Endodermal cell (in vitro differentiated cells): ENCODE data around the gene ABCC1. TPM values are rescaled to one million over a fixed set of nuclear protein-coding genes. Genes with fewer than 3 reads are reported as not detected.

Experiments used
- DNase-seq: peaks from one replicate; pipeline ENCODE4 v3.0.0-alpha.2; 2017
- H3K27ac ChIP-seq: 2 replicates; pipeline ENCODE4 v1.5.1; 2013; ENCODE audit warnings: mild to moderate bottlenecking, low read depth, low read length, moderate library complexity
- H3K27me3 ChIP-seq: 2 replicates; pipeline ENCODE4 v1.6.1; 2013; ENCODE audit warnings: mild to moderate bottlenecking, low read length, moderate library complexity; ENCODE audit not compliant: insufficient read depth, control insufficient read depth, poor library complexity, severe bottlenecking
- H3K36me3 ChIP-seq: 2 replicates; pipeline ENCODE4 v1.7.0; 2013; ENCODE audit warnings: mild to moderate bottlenecking, low read length, moderate library complexity; ENCODE audit not compliant: control insufficient read depth, insufficient read depth
- H3K4me1 ChIP-seq: one replicate; pipeline ENCODE4 v1.7.0; 2013; ENCODE audit warnings: low read length; ENCODE audit not compliant: control insufficient read depth, insufficient read depth
- H3K4me3 ChIP-seq: 2 replicates; pipeline ENCODE4 v1.5.1; 2013; ENCODE audit warnings: mild to moderate bottlenecking, low read length, moderate library complexity
- H3K9ac ChIP-seq: 2 replicates; pipeline ENCODE4 v1.6.1; 2013; ENCODE audit warnings: mild to moderate bottlenecking, low read length, moderate library complexity; ENCODE audit not compliant: poor library complexity, severe bottlenecking; ENCODE audit errors: extremely low read depth
- H3K9me3 ChIP-seq: 2 replicates; pipeline ENCODE4 v1.6.1; 2013; ENCODE audit warnings: mild to moderate bottlenecking, low read length, moderate library complexity; ENCODE audit not compliant: control insufficient read depth
- H3K27ac Mint-ChIP-seq: 2 replicates; pipeline ENCODE4 v1.8.0; 2020; ENCODE audit warnings: mixed read lengths
- H3K27me3 Mint-ChIP-seq: 2 replicates; pipeline ENCODE4 v1.8.0; 2021; ENCODE audit warnings: mild to moderate bottlenecking, mixed read lengths; ENCODE audit not compliant: insufficient read depth
- H3K36me3 Mint-ChIP-seq: 2 replicates; pipeline ENCODE4 v1.8.0; 2020; ENCODE audit warnings: low read depth, mixed read lengths
- H3K4me1 Mint-ChIP-seq: 2 replicates; pipeline ENCODE4 v1.8.0; 2020; ENCODE audit warnings: mixed read lengths
- H3K4me3 Mint-ChIP-seq: 2 replicates; pipeline ENCODE4 v1.8.0; 2020; ENCODE audit warnings: mild to moderate bottlenecking, moderate library complexity, mixed read lengths
- H3K9me3 Mint-ChIP-seq: 2 replicates; pipeline ENCODE4 v1.8.0; 2020; ENCODE audit warnings: mild to moderate bottlenecking, mixed read lengths
- WGBS, 2 experiments: methylation state at CpG; one replicate each; pipeline versions ENCODE4 v1.1.5 to v1.1.7; 2013; ENCODE audit warnings: missing lambda C conversion rate in 2 of 2, mixed read lengths in 1 of 2; ENCODE audit not compliant: insufficient coverage in 1 of 2, insufficient read length in 1 of 2; 5-methylcytosine and 5-hydroxymethylcytosine counted together
- total RNA-seq, 2 donors: library from RNA; stranded (reverse); fragmentation: NEBNext Ultra II Directional in 1 of 2; extraction: Animal tissue kit (Norgen Biotek cat#: 25700) in 1 of 2; gene quantifications; 2 replicates in 1 of 2; 3 replicates in 1 of 2; pipeline ENCODE4 v1.2.1, GENCODE V29; 2021
- TF ChIP-seq, protein P1 (sequence below): fragments of 200-600 bp; sonication (generic); conservative IDR thresholded peaks from 2 replicates; pipeline ENCODE4 v1.5.0; 2021; ENCODE audit warnings: antibody characterized with exemption, mild to moderate bottlenecking

Gene ABCC1
- total RNA-seq, 2 donors from 2014 or later: 47.1 to 51.2 TPM

DNA sequence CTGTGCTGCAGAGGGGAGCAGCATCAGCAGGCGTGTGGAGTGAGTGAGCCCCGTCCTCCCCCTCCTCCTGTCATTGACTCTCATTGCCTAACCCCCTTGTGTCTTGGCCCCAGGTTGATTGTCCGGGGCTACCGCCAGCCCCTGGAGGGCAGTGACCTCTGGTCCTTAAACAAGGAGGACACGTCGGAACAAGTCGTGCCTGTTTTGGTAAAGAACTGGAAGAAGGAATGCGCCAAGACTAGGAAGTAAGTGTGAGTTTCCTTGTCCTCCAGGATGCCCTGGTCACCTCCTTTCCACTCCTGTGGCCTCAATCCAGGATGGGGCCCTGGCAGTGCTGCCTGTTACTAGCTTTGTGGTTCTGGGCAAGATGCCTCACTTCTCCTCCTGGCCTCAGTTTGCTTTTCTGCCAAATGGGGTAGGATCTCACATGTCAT, 87.0 kb downstream of the ABCC1 start:
- Histone ChIP-seq H3K36me3 (peaks cover 40% of the 10 kb centered on the region), H3K9me3 (no peaks in the 10 kb centered on the region), H3K27me3 (no peaks in the 10 kb centered on the region), H3K4me3 (no peak overlapping the region), H3K27ac (no peak overlapping the region), H3K4me1 (no peaks in the 10 kb centered on the region), H3K9ac (no peak overlapping the region)
- DNase-seq: no peak
- Mint-ChIP-seq H3K36me3 (peaks cover 61% of the 10 kb centered on the region), H3K4me1 (no peaks in the 10 kb centered on the region), H3K27ac (no peak overlapping the region), H3K9me3 (no peaks in the 10 kb centered on the region), H3K4me3 (no peak overlapping the region), H3K27me3 (no peaks in the 10 kb centered on the region)
- TF ChIP-seq, protein P1, sequence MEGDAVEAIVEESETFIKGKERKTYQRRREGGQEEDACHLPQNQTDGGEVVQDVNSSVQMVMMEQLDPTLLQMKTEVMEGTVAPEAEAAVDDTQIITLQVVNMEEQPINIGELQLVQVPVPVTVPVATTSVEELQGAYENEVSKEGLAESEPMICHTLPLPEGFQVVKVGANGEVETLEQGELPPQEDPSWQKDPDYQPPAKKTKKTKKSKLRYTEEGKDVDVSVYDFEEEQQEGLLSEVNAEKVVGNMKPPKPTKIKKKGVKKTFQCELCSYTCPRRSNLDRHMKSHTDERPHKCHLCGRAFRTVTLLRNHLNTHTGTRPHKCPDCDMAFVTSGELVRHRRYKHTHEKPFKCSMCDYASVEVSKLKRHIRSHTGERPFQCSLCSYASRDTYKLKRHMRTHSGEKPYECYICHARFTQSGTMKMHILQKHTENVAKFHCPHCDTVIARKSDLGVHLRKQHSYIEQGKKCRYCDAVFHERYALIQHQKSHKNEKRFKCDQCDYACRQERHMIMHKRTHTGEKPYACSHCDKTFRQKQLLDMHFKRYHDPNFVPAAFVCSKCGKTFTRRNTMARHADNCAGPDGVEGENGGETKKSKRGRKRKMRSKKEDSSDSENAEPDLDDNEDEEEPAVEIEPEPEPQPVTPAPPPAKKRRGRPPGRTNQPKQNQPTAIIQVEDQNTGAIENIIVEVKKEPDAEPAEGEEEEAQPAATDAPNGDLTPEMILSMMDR: no peak
- WGBS, 2 experiments: 86 to 93% methylated on average over 7 to 8 of the region's 8 CpGs

DNA sequence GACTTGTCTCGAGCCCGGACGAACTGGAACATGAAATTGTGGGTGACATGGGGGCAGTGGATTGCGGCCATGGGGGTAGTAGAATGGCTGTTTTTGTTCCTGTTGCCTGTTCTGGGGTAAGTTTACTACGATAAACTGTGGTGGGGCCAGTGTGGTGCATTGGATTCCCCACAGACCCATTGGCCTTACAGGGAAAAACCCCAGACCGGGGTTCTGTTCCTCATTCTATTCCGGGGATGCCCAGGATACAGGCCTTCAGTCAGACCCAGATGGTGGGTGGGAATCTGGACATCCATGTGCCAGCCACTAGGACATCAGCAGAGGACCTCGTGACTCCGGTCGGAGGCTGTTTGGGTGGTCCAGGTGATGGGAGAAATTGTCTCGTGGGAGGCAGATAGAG, 88.1 kb downstream of the ABCC1 start:
- H3K4me3 ChIP-seq: no peak overlapping the region
- H3K4me1 Mint-ChIP-seq: no peaks in the 10 kb centered on the region
- H3K36me3 ChIP-seq: peaks cover 42% of the 10 kb centered on the region
- no peaks in the 10 kb centered on the region for H3K4me1 ChIP-seq
- H3K27me3 ChIP-seq: no peaks in the 10 kb centered on the region
- H3K9me3 ChIP-seq: no peaks in the 10 kb centered on the region
- H3K4me3 Mint-ChIP-seq: no peak overlapping the region
- H3K27ac ChIP-seq: no peak overlapping the region
- H3K27me3 Mint-ChIP-seq: no peaks in the 10 kb centered on the region
- TF ChIP-seq, protein P1: no peak
- peaks cover 65% of the 10 kb centered on the region for H3K36me3 Mint-ChIP-seq
- no peak for DNase-seq
- 95 to 98% methylated on average over 8 to 11 of the region's 11 CpGs for WGBS, 2 experiments
- no peak overlapping the region for H3K27ac Mint-ChIP-seq
- H3K9ac ChIP-seq: no peak overlapping the region
- no peaks in the 10 kb centered on the region for H3K9me3 Mint-ChIP-seq

DNA sequence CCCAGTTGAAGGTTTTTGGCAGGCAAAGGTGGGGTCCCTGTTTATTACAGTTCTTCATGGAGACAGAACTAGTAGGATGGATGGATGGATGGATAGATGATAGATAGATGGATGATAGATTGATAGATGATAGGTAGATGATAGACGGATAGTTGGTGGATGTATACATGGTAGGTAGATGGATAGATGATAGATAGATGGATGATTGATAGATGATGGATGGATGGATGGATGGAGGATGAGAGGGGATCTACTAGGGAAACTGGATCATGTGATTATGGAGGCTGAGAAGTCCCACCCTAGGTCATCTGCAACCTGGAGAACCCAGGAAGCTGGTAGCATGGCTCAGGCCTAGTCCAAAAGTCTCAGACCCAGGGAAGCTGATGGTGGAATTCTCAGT, 88.6 kb downstream of the ABCC1 start:
- H3K27ac ChIP-seq: no peak overlapping the region
- H3K4me1 Mint-ChIP-seq: no peaks in the 10 kb centered on the region
- no peaks in the 10 kb centered on the region for H3K27me3 Mint-ChIP-seq
- no peak overlapping the region for H3K4me3 ChIP-seq
- TF ChIP-seq, protein P1: no peak
- no peak for DNase-seq
- no peak overlapping the region for H3K27ac Mint-ChIP-seq
- no peaks in the 10 kb centered on the region for H3K4me1 ChIP-seq
- no peak overlapping the region for H3K9ac ChIP-seq
- H3K9me3 ChIP-seq: no peaks in the 10 kb centered on the region
- no peak overlapping the region for H3K4me3 Mint-ChIP-seq
- H3K36me3 Mint-ChIP-seq: peaks cover 60% of the 10 kb centered on the region
- H3K27me3 ChIP-seq: no peaks in the 10 kb centered on the region
- peaks cover 41% of the 10 kb centered on the region for H3K36me3 ChIP-seq
- WGBS, 2 experiments: 92% methylated on average over 1 of the region's 1 CpG
- H3K9me3 Mint-ChIP-seq: no peaks in the 10 kb centered on the region
